ENCODE results near the gene DENND4C. TPM values are rescaled to one million over a fixed set of nuclear protein-coding genes. Genes with fewer than 3 reads are reported as not detected.

Gene DENND4C
- total and polyA plus RNA-seq, 2 of the 4 experiments (the other 2 are of a cell fraction) = 9.0 to 32.6 TPM

GRCh38 chr9:19186232-19186631 is 44.3 kb upstream of the DENND4C start:
- no peak overlapping the region for H2BK120ac ChIP-seq (ENCODE audit: low read depth, low read length)
- H4K8ac ChIP-seq (ENCODE audit: low read depth in 2 of 2, low read length in 2 of 2) = no peak overlapping the region
- dilution Hi-C loops (cut with HindIII; ENCODE audit: low sequenced_read_pairs, unreplicated experiment) (no loop called here), intact Hi-C loops (cut with micrococcal nuclease) (no loop called here), in situ Hi-C loops (cut with MboI; ENCODE audit: low sequenced_read_pairs) (no loop called here)
- ATAC-seq (ENCODE audit: low read depth) = no peak
- TF ChIP-seq RAD21 (IDR thresholded peaks at IDR 0.05; ENCODE audit: low read length) (no peak), BHLHE40 (IDR thresholded peaks at IDR 0.05; ENCODE audit: low read depth, low read length) (no peak), CTCF (conservative IDR thresholded peaks at IDR 0.05; ENCODE audit: low read depth, low read length) (no peak), FOS (IDR thresholded peaks at IDR 0.05; ENCODE audit: low read depth, low read length) (no peak), MAFK (IDR thresholded peaks at IDR 0.05; ENCODE audit: low read depth, low read length) (no peak)
- H3K4me3 ChIP-seq (ENCODE audit: insufficient read depth, low read depth, low read length) = no peak overlapping the region
- ChIA-PET POLR2A (ENCODE audit: unreplicated experiment) (no interaction called here), CTCF (no interaction called here)
- no peaks in the 10 kb centered on the region for H3K27me3 ChIP-seq (ENCODE audit: control insufficient read depth, insufficient read depth, low read length)
- no peak overlapping the region for H3K18ac ChIP-seq (ENCODE audit: low read depth, low read length)
- DNase-seq = no peak
- no peak overlapping the region for H2AK5ac ChIP-seq (ENCODE audit: low read depth, low read length)
- H3K23ac ChIP-seq (ENCODE audit: low read depth, low read length) = no peak overlapping the region
- H3K4ac ChIP-seq (ENCODE audit: low read depth, low read length) = no peak overlapping the region
- peaks cover 3% of the 10 kb centered on the region; the same call in 1 of the 2 replicates for H3K9me1 ChIP-seq (ENCODE audit: insufficient read depth, low read length)
- no peak overlapping the region for H4K91ac ChIP-seq (ENCODE audit: insufficient read depth, low read depth, low read length)
- no peak overlapping the region for H3K4me2 ChIP-seq (ENCODE audit: low read depth, low read length)
- no peak overlapping the region for H3K9ac ChIP-seq (ENCODE audit: low read depth, low read length)
- H3K36me3 ChIP-seq (ENCODE audit: control insufficient read depth, insufficient read depth, low read length) = no peaks in the 10 kb centered on the region
- H3K14ac ChIP-seq (replicated peaks; ENCODE audit: low read depth, low read length) = no peak overlapping the region
- H3K56ac ChIP-seq (ENCODE audit: extremely low read depth, insufficient read depth, low read length) = no peak overlapping the region
- no TSS peak for BruUV-seq (replicated peaks)
- H4K5ac ChIP-seq (ENCODE audit: low read depth, low read length) = no peak overlapping the region
- no CpG with 5 or more reads among the region's 2 CpGs for WGBS, 2 experiments (ENCODE audit: extremely low coverage in 2 of 2, insufficient read length in 1 of 2)
- H2BK15ac ChIP-seq (ENCODE audit: low read depth, low read length) = no peak overlapping the region
- H2AK9ac ChIP-seq (replicated peaks; ENCODE audit: low read depth, low read length, poor library complexity) = no peak overlapping the region
- no peak overlapping the region for H2AFZ ChIP-seq (replicated peaks; ENCODE audit: low read length, poor library complexity)
- H3K4me1 ChIP-seq (ENCODE audit: control insufficient read depth, insufficient read depth, low read length) = peaks cover 13% of the 10 kb centered on the region
- no peak overlapping the region for H3K27ac ChIP-seq (ENCODE audit: insufficient read depth, low read length)
- H2BK20ac ChIP-seq (ENCODE audit: low read depth, low read length) = no peak overlapping the region
- no peaks in the 10 kb centered on the region for H3K79me1 ChIP-seq (ENCODE audit: low read depth in 1 of 2, low read length in 2 of 2)
- H2BK5ac ChIP-seq (ENCODE audit: low read depth, low read length, poor library complexity, severe bottlenecking) = no peak overlapping the region
- H3K9me3 ChIP-seq (ENCODE audit: control insufficient read depth, insufficient read depth, low read length) = no peaks in the 10 kb centered on the region
- H4K20me1 ChIP-seq (ENCODE audit: insufficient read depth, low read length) = no peaks in the 10 kb centered on the region

Measured in IMR-90 (cell line).